Keratinocyte (primary cell): ENCODE data around the gene E2F6. TPM values are rescaled to one million over a fixed set of nuclear protein-coding genes. Genes with fewer than 3 reads are reported as not detected.

ENCODE experiments used
- DNase-seq: peaks from one replicate; pipeline ENCODE4 v3.0.0-alpha.2; 2011; ENCODE audit warnings: low read depth, missing footprints, low spot score
- FAIRE-seq: peaks from 2 replicates; lab custom pipeline; 2011; peaks lifted over from hg19 to GRCh38; lab: Jason Lieb, UNC
- H2AFZ ChIP-seq: 2 replicates; pipeline ENCODE4 v1.6.0; 2012; ENCODE audit warnings: low read length, control low read depth, inconsistent platforms; ENCODE audit not compliant: control insufficient read depth
- H3K27ac ChIP-seq: 2 replicates; pipeline ENCODE4 v1.5.1; 2011; ENCODE audit warnings: low read length; ENCODE audit not compliant: control insufficient read depth, insufficient read depth
- H3K27me3 ChIP-seq: 3 replicates; pipeline ENCODE4 v1.6.0; 2011; ENCODE audit warnings: low read length; ENCODE audit not compliant: control insufficient read depth, insufficient read depth; ENCODE audit errors: extremely low read depth
- H3K36me3 ChIP-seq, 2 experiments: 2 replicates in 1 of 2; 3 replicates in 1 of 2; pipeline ENCODE4 v1.5.1; 2011; ENCODE audit warnings: low read length in 2 of 2, mild to moderate bottlenecking in 1 of 2; ENCODE audit not compliant: control insufficient read depth in 2 of 2, insufficient read depth in 2 of 2; ENCODE audit errors: extremely low read depth in 1 of 2
- H3K4me1 ChIP-seq: 3 replicates; pipeline ENCODE4 v1.5.1; 2011; ENCODE audit warnings: low read length; ENCODE audit not compliant: control insufficient read depth, insufficient read depth; ENCODE audit errors: extremely low read depth
- H3K4me2 ChIP-seq: 3 replicates; pipeline ENCODE4 v1.6.0; 2011; ENCODE audit warnings: low read depth, low read length; ENCODE audit not compliant: control insufficient read depth, insufficient read depth; ENCODE audit errors: extremely low read depth
- H3K4me3 ChIP-seq, 3 experiments: fragments of 200-600 bp in 1 of 3; sonication (generic) in 1 of 3; 2 replicates in 2 of 3; 3 replicates in 1 of 3; pipeline ENCODE4 v1.5.1; 2011 to 2016; ENCODE audit warnings: low read length in 3 of 3, mild to moderate bottlenecking in 3 of 3, control low read depth in 2 of 3, inconsistent platforms in 1 of 3, low read depth in 1 of 3, mixed read lengths in 1 of 3, mixed run types in 1 of 3, moderate library complexity in 1 of 3; ENCODE audit not compliant: control insufficient read depth in 2 of 3, insufficient read depth in 2 of 3; ENCODE audit errors: extremely low read depth in 1 of 3
- H3K79me2 ChIP-seq: 2 replicates; pipeline ENCODE4 v1.6.0; 2012; ENCODE audit warnings: low read length; ENCODE audit not compliant: control insufficient read depth, insufficient read depth
- H3K9ac ChIP-seq: 3 replicates; pipeline ENCODE4 v1.6.0; 2011; ENCODE audit warnings: low read length; ENCODE audit not compliant: control insufficient read depth, insufficient read depth; ENCODE audit errors: extremely low read depth
- H3K9me1 ChIP-seq: 3 replicates; pipeline ENCODE4 v1.6.0; 2011; ENCODE audit warnings: low read length; ENCODE audit not compliant: control insufficient read depth, insufficient read depth; ENCODE audit errors: extremely low read depth
- H3K9me3 ChIP-seq: 2 replicates; pipeline ENCODE4 v1.5.1; 2012; ENCODE audit warnings: low read depth, low read length; ENCODE audit not compliant: control insufficient read depth
- H4K20me1 ChIP-seq: 3 replicates; pipeline ENCODE4 v1.6.0; 2011; ENCODE audit warnings: low read length; ENCODE audit not compliant: control insufficient read depth, insufficient read depth; ENCODE audit errors: extremely low read depth
- EZH2 ChIP-seq: IDR thresholded peaks from one replicate; pipeline ENCODE4 v1.6.1; 2012; ENCODE audit warnings: inconsistent platforms, mild to moderate bottlenecking, low read length, moderate library complexity
- dilution Hi-C: fragments of 300-500 bp; cut with MboI; formaldehyde crosslinking; loops from one replicate; pipeline ENCODE4 v1.7.0; 2020; ENCODE audit warnings: low sequenced_read_pairs; ENCODE audit not compliant: extremely low pct_ligation_motif_present
- polyA plus RNA-seq, 5 experiments: library from polyadenylated mRNA; depleted of rRNA in 3 of 5; stranded (reverse) in 3 of 5; stranded (forward) in 1 of 5; unstranded in 1 of 5; fragments of >200 nt; gene quantifications; 1 replicate in 1 of 5; 2 replicates in 3 of 5; 3 replicates in 1 of 5; pipeline versions ENCODE4 v1.2.1 to v1.2.3, GENCODE V29; 2011 to 2012; ENCODE audit warnings: missing spikeins in 2 of 5, low read depth in 1 of 5, low replicate concordance in 1 of 5
- TF ChIP-seq, protein P1 (sequence below), 3 experiments: IDR thresholded peaks in 1 of 3; conservative IDR thresholded peaks in 1 of 3; optimal IDR thresholded peaks in 1 of 3; 2 replicates in 2 of 3; 3 replicates in 1 of 3; pipeline versions ENCODE3 to v1.5.1; 2011; ENCODE audit warnings: low read length in 3 of 3, mild to moderate bottlenecking in 3 of 3, moderate library complexity in 2 of 3, control low read depth in 1 of 3, inconsistent platforms in 1 of 3; ENCODE audit not compliant: insufficient read depth in 2 of 3; ENCODE audit errors: extremely low read depth in 1 of 3

Gene E2F6
- polyA plus RNA-seq, 1 donor (not counting 4 experiments of a cell fraction or from before 2014, with no cell fraction given) = 13.8 TPM

DNA sequence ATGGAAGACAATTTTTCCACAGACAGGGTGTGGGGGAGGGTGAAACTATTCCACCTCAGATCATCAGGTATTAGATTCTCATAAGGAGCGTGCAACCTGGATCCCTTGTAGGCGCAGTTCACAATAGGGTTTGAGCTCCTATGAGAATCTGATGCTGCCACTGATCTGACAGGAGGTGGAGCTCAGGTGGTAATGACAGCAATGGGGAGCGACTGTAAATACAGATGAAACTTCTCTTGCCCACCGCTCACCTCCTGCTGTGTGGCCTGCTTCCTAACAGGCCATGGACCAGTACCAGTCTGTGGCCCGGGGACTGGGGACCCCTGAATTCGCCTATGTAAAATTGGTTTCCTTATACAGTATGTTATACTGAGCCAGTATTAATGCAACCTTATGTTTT lies 27.3 kb upstream of the E2F6 start:
- TF ChIP-seq EZH2 = no peak
- TF ChIP-seq, protein P1, sequence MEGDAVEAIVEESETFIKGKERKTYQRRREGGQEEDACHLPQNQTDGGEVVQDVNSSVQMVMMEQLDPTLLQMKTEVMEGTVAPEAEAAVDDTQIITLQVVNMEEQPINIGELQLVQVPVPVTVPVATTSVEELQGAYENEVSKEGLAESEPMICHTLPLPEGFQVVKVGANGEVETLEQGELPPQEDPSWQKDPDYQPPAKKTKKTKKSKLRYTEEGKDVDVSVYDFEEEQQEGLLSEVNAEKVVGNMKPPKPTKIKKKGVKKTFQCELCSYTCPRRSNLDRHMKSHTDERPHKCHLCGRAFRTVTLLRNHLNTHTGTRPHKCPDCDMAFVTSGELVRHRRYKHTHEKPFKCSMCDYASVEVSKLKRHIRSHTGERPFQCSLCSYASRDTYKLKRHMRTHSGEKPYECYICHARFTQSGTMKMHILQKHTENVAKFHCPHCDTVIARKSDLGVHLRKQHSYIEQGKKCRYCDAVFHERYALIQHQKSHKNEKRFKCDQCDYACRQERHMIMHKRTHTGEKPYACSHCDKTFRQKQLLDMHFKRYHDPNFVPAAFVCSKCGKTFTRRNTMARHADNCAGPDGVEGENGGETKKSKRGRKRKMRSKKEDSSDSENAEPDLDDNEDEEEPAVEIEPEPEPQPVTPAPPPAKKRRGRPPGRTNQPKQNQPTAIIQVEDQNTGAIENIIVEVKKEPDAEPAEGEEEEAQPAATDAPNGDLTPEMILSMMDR (optimal IDR thresholded peaks at IDR 0.05 in 1 of 3, IDR thresholded peaks at IDR 0.05 in 1 of 3, conservative IDR thresholded peaks at IDR 0.05 in 1 of 3; ENCODE audit: extremely low read depth in 1 of 3, insufficient read depth in 2 of 3, low read length in 3 of 3) = no peak
- dilution Hi-C loops = no loop called here
- Histone ChIP-seq H3K4me2 (no peak overlapping the region), H3K9me1 (no peaks in the 10 kb centered on the region), H3K27ac (no peak overlapping the region), H2AFZ (no peak overlapping the region), H3K36me3 (no peaks in the 10 kb centered on the region), H3K4me1 (no peaks in the 10 kb centered on the region), H3K27me3 (peaks cover 5% of the 10 kb centered on the region), H3K79me2 (no peaks in the 10 kb centered on the region), H3K4me3 (no peak overlapping the region), H3K9me3 (no peaks in the 10 kb centered on the region), H3K9ac (no peak overlapping the region), H4K20me1 (no peaks in the 10 kb centered on the region)
- FAIRE-seq (no peak), DNase-seq (no peak)

DNA sequence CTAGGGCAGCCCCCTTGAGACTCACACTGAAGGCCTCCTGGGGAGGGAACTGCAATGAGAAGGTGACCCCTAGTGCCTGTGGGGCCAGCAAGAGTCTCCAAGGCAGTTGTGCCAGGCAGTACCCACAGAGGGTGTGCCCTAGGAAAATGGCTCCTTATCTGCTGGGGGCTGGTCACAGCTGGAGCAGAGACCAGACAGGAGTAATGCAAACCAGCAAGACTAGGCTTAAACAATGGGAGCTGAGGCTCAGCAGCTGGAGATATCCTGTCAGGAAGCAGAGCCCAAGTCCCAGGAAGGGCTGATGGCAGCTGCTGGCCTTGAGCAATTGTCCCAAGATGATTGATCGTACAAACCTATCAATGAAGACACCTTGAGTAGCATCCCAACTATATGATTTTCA lies 26.8 kb upstream of the E2F6 start:
- dilution Hi-C loops = no loop called here
- TF ChIP-seq, protein P1 (optimal IDR thresholded peaks at IDR 0.05 in 1 of 3, IDR thresholded peaks at IDR 0.05 in 1 of 3, conservative IDR thresholded peaks at IDR 0.05 in 1 of 3; ENCODE audit: extremely low read depth in 1 of 3, insufficient read depth in 2 of 3, low read length in 3 of 3) = no peak
- no peak for TF ChIP-seq EZH2
- no peak overlapping the region for H3K4me2 ChIP-seq
- no peaks in the 10 kb centered on the region for H3K79me2 ChIP-seq
- no peaks in the 10 kb centered on the region for H3K36me3 ChIP-seq
- H3K4me1 ChIP-seq = no peaks in the 10 kb centered on the region
- no peak overlapping the region for H3K4me3 ChIP-seq
- no peak overlapping the region for H3K9ac ChIP-seq
- FAIRE-seq = no peak
- H3K9me3 ChIP-seq = no peaks in the 10 kb centered on the region
- no peak overlapping the region for H3K27ac ChIP-seq
- DNase-seq = no peak
- no peaks in the 10 kb centered on the region for H3K9me1 ChIP-seq
- H4K20me1 ChIP-seq = no peaks in the 10 kb centered on the region
- H2AFZ ChIP-seq = no peak overlapping the region
- peaks cover 5% of the 10 kb centered on the region for H3K27me3 ChIP-seq
